Left renal cortex interstitium (tissue), 4 donors: ENCODE data around the gene C1orf159. TPM values are rescaled to one million over a fixed set of nuclear protein-coding genes. Genes with fewer than 3 reads are reported as not detected.
"Not testable (repeated sequence)": the region's sequence is repeated elsewhere in the genome, so short reads cannot be mapped to it uniquely, and the experiment has no call there.

Experiments used
- DNase-seq, 4 donors: peaks; one replicate each; pipeline ENCODE4 v3.0.0-alpha.2; 2013; ENCODE audit warnings: low read depth in 4 of 4, low spot score in 2 of 4, missing footprints in 1 of 4
- polyA plus RNA-seq, 4 donors: library from polyadenylated mRNA; unstranded; fragments of 120-200 nt; gene quantifications; one replicate each; pipeline ENCODE4 v1.2.1, GENCODE V29; 2013; ENCODE audit not compliant: insufficient read length in 4 of 4

Gene C1orf159
- polyA plus RNA-seq, 4 donors: 5.5 to 24.1 (median 14.1) TPM

- no peak for DNase-seq
These were observed 45.9 kb downstream of the C1orf159 start for GRCh38 chr1:1069711-1070676.

GRCh38 chr1:1069056-1069710, 46.7 kb downstream of the C1orf159 start:
- no peak for DNase-seq

GRCh38 chr1:1068517-1069055, 47.3 kb downstream of the C1orf159 start:
- no peak for DNase-seq

GRCh38 chr1:1067860-1068516, 47.9 kb downstream of the C1orf159 start:
- DNase-seq: no peak

- DNase-seq: no peak
These were observed 48.5 kb downstream of the C1orf159 start for GRCh38 chr1:1067284-1067859.

GRCh38 chr1:1066403-1067283, 49.2 kb downstream of the C1orf159 start:
- DNase-seq: no peak

GRCh38 chr1:1065940-1066304, 50.0 kb downstream of the C1orf159 start:
- DNase-seq: not testable (repeated sequence)

GRCh38 chr1:1065265-1065939, 50.5 kb downstream of the C1orf159 start:
- no peak for DNase-seq

GRCh38 chr1:1063945-1064831, 51.7 kb downstream of the C1orf159 start:
- DNase-seq: no peak

- no peak for DNase-seq
These were observed 52.5 kb downstream of the C1orf159 start for GRCh38 chr1:1063261-1063944.

- DNase-seq: no peak
These were observed 53.3 kb downstream of the C1orf159 start for GRCh38 chr1:1062348-1063163.

GRCh38 chr1:1061682-1062345, 54.1 kb downstream of the C1orf159 start:
- no peak for DNase-seq

- DNase-seq: no peak
These were observed 55.4 kb downstream of the C1orf159 start for GRCh38 chr1:1060281-1061000.

GRCh38 chr1:1059494-1060280, 56.2 kb downstream of the C1orf159 start:
- DNase-seq: peak in 1 of 4 donors; percentile 53
